ENCODE data around the gene DNAJC7.

DNAJC7 gene

DNA sequence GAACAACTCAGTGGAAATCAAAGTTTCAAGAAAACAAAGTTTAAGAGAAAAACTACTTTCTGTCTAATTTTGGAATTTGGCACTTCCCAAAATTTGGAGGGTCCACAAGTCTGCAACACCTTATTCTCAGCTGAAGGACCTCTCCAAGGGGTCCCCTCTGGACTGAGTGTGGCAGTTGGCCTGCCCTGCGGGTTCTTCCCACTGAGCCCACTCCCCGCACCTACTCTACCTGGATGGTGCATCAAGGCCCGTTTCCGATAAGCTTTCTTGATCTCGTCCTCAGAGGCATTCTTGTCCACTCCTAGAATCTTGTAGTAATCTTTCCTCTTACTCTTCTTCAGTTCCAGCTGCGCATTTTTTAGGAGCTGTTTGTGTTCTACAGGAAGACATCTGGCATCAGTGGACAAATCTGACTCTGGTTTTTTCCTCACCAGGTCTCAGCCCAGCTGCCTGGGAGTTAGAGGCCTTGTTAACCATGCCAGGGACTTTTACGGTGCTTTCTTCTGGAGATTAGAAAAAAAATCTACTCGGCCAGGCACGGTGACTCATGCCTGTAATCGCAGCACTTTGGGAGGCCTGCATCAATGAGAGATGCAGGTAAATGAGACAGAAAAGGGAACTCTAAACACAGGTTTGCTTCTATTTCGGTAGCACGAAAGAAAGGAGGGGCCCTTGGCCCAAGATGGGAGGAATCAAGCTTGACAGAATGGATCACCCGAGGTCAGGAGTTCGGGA is 35.0 kb downstream of the DNAJC7 start:
- H3K4me1 ChIP-seq (ENCODE audit: low read length): peaks cover 12% of the 10 kb centered on the region
- H3K4me3 ChIP-seq (ENCODE audit: low read length): no peak overlapping the region
- H4K20me1 ChIP-seq (ENCODE audit: insufficient read depth, low read length): no peaks in the 10 kb centered on the region
- no peak for TF ChIP-seq EZH2 (optimal IDR thresholded peaks at IDR 0.05; ENCODE audit: low read depth, low read length)
- TF ChIP-seq, protein P1, sequence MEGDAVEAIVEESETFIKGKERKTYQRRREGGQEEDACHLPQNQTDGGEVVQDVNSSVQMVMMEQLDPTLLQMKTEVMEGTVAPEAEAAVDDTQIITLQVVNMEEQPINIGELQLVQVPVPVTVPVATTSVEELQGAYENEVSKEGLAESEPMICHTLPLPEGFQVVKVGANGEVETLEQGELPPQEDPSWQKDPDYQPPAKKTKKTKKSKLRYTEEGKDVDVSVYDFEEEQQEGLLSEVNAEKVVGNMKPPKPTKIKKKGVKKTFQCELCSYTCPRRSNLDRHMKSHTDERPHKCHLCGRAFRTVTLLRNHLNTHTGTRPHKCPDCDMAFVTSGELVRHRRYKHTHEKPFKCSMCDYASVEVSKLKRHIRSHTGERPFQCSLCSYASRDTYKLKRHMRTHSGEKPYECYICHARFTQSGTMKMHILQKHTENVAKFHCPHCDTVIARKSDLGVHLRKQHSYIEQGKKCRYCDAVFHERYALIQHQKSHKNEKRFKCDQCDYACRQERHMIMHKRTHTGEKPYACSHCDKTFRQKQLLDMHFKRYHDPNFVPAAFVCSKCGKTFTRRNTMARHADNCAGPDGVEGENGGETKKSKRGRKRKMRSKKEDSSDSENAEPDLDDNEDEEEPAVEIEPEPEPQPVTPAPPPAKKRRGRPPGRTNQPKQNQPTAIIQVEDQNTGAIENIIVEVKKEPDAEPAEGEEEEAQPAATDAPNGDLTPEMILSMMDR (IDR thresholded peaks at IDR 0.05; ENCODE audit: low read length): no peak
- no peak for TF ChIP-seq EZH2phosphoT487 (IDR thresholded peaks at IDR 0.05; ENCODE audit: low read length)
- no peak overlapping the region for H3K9ac ChIP-seq (ENCODE audit: low read length)
- peaks cover 11% of the 10 kb centered on the region; the same call in 1 of the 2 replicates for H3K79me2 ChIP-seq (ENCODE audit: low read length)
- peaks cover 14% of the 10 kb centered on the region for H3K36me3 ChIP-seq (replicated peaks; ENCODE audit: insufficient read depth, low read length)
- peaks cover 7% of the 10 kb centered on the region for H3F3A ChIP-seq (ENCODE audit: insufficient read depth, low read length)
- H3K27ac ChIP-seq (ENCODE audit: low read length): no peak overlapping the region
- DNase-seq: no peak
- H3K4me2 ChIP-seq (ENCODE audit: low read depth, low read length): no peak overlapping the region
- H2AFZ ChIP-seq (ENCODE audit: low read length): no peak overlapping the region
- H3K9me2 ChIP-seq (replicated peaks; ENCODE audit: insufficient read depth, low read length): no peaks in the 10 kb centered on the region
- H3K27me3 ChIP-seq (replicated peaks; ENCODE audit: insufficient read depth, low read length): no peaks in the 10 kb centered on the region
- no peaks in the 10 kb centered on the region for H3K9me3 ChIP-seq (replicated peaks; ENCODE audit: insufficient read depth, low read length)

DNA sequence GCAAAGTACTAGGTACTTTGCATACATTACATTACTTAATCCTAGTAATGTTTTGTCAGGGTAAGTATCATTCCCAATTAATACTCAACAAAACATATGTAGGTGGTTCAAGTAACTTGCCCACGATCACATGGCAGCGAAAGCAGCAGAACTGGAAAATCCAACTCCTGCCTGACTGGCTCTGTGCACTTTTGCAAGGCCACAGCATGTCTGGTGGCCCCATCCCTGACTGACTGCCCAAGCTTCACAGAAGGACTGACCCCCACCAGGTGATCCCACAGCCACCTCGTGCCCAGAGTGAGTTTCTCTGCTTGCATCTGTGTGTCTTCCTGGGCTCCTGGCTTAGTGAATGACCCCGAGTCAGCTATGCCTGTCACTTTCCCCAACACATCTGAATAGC is 39.2 kb downstream of the DNAJC7 start:
- no peak overlapping the region for H3K9ac ChIP-seq (ENCODE audit: low read length)
- TF ChIP-seq EZH2 (optimal IDR thresholded peaks at IDR 0.05; ENCODE audit: low read depth, low read length): no peak
- TF ChIP-seq, protein P1 (IDR thresholded peaks at IDR 0.05; ENCODE audit: low read length): no peak
- no peak for TF ChIP-seq EZH2phosphoT487 (IDR thresholded peaks at IDR 0.05; ENCODE audit: low read length)
- peak overlapping the region; percentile 92; the same call in 1 of the 2 replicates for H3K4me2 ChIP-seq (ENCODE audit: low read depth, low read length)
- no peak for DNase-seq
- peaks cover 36% of the 10 kb centered on the region for H3K79me2 ChIP-seq (ENCODE audit: low read length)
- peaks cover 24% of the 10 kb centered on the region for H3F3A ChIP-seq (ENCODE audit: insufficient read depth, low read length)
- H3K27me3 ChIP-seq (replicated peaks; ENCODE audit: insufficient read depth, low read length): no peaks in the 10 kb centered on the region
- H3K36me3 ChIP-seq (replicated peaks; ENCODE audit: insufficient read depth, low read length): peaks cover 8% of the 10 kb centered on the region
- no peak overlapping the region for H3K4me3 ChIP-seq (ENCODE audit: low read length)
- no peaks in the 10 kb centered on the region for H3K9me2 ChIP-seq (replicated peaks; ENCODE audit: insufficient read depth, low read length)
- no peaks in the 10 kb centered on the region for H4K20me1 ChIP-seq (ENCODE audit: insufficient read depth, low read length)
- H3K9me3 ChIP-seq (replicated peaks; ENCODE audit: insufficient read depth, low read length): no peaks in the 10 kb centered on the region
- H3K27ac ChIP-seq (ENCODE audit: low read length): peak overlapping the region; percentile 81; the same call in 1 of the 2 replicates
- peaks cover 27% of the 10 kb centered on the region for H3K4me1 ChIP-seq (ENCODE audit: low read length)
- no peak overlapping the region for H2AFZ ChIP-seq (ENCODE audit: low read length)

DNA sequence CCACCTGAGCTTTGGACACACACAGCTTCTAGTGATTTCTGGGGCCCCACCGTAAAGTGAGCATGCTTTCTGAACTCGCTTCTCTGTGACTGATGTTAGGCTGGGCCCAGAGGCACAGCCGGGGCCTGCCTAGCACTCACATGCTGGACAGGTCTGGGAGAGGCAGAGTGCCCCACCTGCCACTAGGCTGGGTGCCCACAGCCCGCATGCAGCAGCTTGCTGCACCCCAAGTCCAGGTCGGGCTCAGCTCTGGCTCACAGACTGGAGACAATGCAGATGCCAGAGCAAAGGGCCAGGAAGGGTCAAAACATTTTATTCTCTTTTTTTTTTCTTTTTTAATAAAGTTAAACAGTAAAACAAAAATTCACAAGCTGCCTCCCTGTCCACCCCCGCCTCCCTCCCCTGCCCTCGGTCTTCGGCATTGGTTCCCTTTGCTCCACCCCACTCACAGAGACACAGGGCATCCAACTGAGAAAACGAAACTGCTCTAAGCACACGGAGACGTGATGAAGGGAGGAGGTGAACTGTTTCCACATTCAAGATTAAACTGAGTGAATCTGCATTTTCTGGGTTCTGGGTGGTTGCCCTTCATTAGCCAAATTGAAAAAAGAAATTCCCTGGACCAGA is 41.0 kb downstream of the DNAJC7 start:
- Histone ChIP-seq H3K4me1 (ENCODE audit: low read length) (peaks cover 27% of the 10 kb centered on the region), H2AFZ (ENCODE audit: low read length) (no peak overlapping the region), H3K4me2 (ENCODE audit: low read depth, low read length) (peak overlapping the region; percentile 92), H3K36me3 (replicated peaks; ENCODE audit: insufficient read depth, low read length) (peaks cover 5% of the 10 kb centered on the region; the same call in 1 of the 2 replicates), H3K79me2 (ENCODE audit: low read length) (peaks cover 51% of the 10 kb centered on the region), H3K27me3 (replicated peaks; ENCODE audit: insufficient read depth, low read length) (no peaks in the 10 kb centered on the region), H3K9me3 (replicated peaks; ENCODE audit: insufficient read depth, low read length) (no peaks in the 10 kb centered on the region), H3F3A (ENCODE audit: insufficient read depth, low read length) (peaks cover 24% of the 10 kb centered on the region), H4K20me1 (ENCODE audit: insufficient read depth, low read length) (no peaks in the 10 kb centered on the region), H3K27ac (ENCODE audit: low read length) (peak overlapping the region; percentile 81), H3K4me3 (ENCODE audit: low read length) (peak overlapping the region; percentile 34), H3K9me2 (replicated peaks; ENCODE audit: insufficient read depth, low read length) (no peaks in the 10 kb centered on the region), H3K9ac (ENCODE audit: low read length) (peak overlapping the region; percentile 28; the same call in 1 of the 2 replicates)
- peak; percentile 84 for DNase-seq
- TF ChIP-seq, protein P1 (IDR thresholded peaks at IDR 0.05; ENCODE audit: low read length): no peak
- TF ChIP-seq EZH2 (optimal IDR thresholded peaks at IDR 0.05; ENCODE audit: low read depth, low read length) (no peak), EZH2phosphoT487 (IDR thresholded peaks at IDR 0.05; ENCODE audit: low read length) (no peak)
